GM19240 (cell line): ENCODE results near the gene SETBP1.
"Not testable (repeated sequence)": the region's sequence is repeated elsewhere in the genome, so short reads cannot be mapped to it uniquely, and the experiment has no call there.

Source experiments
- DNase-seq: peaks from one replicate; pipeline ENCODE4 v3.0.0; 2011; ENCODE audit warnings: low spot score; ENCODE audit not compliant: insufficient read length

The SETBP1 gene

DNA sequence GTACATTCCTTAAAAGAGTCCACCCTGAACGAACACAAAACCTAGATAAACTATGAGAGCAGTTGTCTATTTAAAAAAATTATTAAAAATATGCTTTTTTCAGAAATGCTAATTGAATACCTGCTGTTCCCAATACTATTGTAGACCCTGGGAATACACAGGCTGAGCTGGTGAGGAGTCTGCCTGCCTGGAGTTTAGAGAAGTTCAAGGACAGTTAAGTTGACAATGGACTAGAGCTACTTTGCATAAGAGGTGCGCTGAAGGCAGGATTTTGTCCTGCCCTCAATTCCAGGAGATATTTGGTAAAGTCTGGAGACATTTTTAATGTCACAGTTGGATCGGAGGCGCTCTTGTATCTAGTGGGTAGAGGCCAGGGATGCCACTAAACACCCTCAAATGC, 110.2 kb downstream of the SETBP1 start:
- no peak for DNase-seq

DNA sequence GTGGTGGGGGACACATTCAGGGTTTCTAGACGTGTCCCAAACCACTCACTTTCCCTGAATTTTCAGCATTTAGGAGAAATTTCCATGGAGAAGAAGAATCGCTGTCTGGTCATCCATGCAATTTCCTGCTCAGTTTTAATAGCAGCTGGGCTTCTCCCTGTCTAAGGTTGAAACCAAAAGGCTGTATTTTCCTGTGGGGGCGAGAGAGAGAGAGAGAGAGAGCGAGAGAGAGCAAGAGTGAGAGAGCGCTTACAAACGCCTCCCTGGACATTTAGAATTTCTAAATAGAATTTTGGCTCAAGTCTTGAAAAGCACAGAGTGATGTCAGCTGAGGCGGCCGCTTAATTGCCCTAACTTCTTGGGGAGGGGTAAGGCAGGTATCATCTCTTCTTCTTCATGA, 110.8 kb downstream of the SETBP1 start:
- no peak for DNase-seq

DNA sequence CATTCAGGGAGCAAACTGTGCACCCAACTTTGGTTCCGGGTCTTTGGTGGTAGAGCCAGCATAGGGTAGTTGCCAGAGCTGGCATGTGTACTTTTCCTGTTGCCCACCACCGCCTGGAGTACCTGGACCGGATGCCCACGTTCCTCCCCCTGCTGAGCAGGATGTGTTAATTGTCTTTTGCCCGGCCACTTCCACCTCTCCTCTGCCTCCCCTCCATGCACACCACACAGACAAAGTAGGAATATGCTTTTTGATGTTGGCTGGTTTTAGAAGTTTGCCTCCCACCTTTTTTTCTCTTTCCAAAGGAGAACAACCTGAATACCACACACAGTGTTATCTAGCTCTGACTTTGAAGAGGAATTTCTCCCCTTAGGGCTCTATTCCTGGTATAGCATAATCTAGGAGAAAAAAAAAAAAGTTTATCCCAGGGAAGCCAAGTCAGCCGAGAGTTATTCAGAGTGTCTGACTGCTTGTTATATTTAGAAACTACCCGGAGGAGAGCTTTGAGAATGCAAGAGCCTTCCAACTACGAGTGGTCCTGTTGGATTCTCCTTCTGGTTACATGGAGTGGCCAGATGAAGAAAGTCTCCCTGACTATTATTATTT, 111.9 kb downstream of the SETBP1 start:
- DNase-seq: no peak

DNA sequence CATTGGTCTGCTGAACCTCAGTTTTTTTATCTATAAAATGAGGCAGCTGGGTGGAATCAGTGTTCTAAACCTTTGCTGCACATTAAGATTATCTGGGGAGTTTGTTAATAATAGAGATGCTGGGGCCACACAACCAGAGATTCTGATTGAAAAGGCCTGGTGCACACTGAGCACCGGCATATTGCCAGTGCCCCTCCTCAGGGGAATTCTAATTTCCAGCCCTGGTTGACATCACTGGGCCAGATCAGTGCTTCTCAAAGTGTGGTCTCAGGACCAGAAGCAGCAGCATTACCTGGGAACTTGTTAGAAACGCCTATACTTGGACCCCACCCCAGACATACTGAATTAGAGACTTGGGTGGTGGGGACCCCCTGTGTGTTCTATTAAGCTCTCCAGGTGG, 112.5 kb downstream of the SETBP1 start:
- DNase-seq: no peak

DNA sequence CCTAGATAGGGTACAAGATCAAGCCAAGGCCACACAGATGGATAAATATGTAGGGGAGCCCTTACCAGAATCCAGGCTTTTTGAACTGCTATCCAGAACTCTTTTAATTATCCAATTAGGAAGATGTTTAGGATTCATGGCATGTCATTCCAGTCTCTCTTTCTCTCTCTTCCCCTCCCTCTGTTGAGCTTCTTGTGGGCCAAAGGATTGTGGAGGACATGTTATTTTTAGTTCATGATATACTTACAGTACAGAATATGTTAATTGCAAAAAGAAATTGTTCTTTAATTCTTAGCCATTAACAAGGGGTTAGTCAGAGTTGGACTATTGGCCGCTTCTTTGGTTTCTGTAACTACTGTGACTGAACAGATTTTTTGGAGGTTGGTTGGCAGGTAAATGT, 113.0 kb downstream of the SETBP1 start:
- DNase-seq: no peak

DNA sequence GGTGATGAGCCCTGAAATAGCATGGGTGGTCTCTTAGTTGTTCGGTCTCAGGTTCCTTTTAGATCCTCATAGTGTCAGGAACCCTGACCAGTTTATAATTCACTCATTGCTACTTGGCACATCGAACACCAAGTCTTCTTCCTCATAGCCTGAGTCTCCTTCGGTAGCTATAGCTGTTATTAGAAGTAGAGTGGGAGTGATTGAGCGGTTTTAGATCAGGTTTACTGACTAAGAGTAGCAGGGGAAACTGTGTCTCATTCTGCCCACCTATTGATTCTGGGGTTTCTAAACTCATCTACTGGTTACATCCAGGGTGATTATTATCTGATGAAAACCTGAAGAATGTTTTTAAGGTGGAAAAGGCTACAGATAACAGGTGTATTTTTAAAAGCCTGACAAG, 114.6 kb downstream of the SETBP1 start:
- no peak for DNase-seq

DNA sequence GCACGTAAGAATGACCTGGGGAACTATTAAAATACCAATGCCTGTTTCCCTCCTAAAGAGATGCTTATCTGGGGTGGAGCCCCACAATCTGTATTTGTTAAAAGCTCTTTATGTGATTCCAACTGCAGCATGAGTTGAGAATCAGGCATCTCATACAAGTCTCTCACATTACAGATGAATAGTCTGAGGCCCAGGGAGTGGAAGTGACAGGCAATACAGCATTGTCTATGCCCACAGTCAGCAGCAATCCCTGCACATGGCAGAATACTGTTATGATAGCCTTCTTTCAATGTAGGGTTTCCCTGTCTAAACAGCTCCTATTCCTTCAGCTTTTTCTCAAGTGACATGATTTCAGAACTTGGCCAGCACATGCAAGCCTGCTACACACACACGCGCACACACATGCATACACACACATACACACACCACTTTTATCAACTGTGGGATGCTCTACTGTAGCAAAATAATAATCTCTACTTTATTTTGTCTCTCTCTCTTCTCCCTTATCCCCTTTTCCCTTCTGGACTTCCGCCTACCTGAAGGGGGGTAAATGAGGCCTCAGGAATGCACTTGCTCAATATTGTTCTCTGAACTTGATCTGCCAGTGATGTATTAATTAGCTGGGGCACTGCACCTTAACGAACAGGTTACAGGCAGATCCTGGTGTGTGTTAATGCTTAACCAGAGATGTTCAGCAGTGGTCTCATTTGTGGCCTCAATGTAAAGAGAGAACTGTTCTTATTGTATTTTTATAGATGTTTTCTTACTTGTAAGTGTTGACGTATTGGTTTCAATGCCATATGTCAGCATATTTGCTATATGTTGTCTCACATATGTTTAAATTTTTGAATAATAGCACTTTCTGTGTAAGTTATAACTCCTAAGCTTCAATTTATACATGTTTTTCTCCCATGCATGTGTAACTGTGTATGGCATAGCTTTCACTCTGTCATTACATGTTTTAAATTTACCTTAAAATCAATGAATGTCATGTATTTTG, 116.0 kb downstream of the SETBP1 start:
- no peak for DNase-seq

DNA sequence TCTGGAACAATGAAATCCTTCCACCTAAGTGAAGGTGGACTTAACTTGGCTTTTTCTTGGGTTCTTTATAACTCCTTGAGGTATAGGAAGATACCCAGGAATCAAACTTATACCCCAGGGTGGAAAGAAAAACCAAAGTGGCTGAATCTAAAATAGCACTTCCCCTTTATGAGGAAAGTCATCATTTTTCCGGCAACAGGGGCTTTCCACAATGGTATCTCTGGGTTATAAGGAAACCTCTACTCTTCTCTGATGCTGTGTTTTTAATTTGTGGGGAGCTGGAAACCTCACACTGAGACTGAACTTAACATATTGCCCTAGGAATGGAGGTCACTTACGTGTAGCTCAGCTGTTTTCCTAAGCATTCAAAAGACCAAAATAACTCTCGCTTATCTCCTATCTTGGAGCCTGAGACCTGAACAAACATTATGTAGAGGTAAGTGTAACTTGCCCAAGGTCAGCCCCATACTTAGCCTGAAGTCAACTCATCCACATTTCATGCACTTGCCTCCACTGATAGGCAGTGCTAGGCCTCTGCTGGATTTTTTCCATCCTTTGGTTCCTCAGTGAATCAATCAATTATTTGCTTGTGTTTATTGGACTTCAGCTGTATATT, 117.9 kb downstream of the SETBP1 start:
- DNase-seq: no peak

DNA sequence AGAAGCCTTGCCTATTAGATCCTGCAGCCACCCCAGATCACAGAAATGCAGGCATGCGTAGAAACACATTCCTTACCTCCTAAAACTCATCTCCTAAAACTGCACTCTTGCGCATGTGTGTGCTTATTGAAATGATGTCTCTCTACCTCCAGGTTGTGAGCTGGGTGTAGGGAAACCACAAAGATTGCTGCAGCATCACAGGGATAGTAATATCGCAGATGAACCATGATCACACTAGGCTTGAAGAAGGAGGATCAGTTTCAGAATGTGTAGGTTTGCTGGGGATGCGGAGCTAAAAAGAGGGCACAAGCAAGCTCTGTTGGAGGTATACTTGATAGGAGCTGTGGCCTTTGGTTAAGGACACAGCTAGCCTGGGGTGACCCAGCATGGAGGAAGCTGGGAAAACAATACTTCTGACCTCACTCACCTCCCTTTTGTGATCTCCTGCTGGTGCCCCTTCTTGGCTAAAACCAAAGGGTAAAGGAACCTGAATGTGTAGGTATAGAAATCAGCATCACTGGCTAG, 118.8 kb downstream of the SETBP1 start:
- no peak for DNase-seq

DNA sequence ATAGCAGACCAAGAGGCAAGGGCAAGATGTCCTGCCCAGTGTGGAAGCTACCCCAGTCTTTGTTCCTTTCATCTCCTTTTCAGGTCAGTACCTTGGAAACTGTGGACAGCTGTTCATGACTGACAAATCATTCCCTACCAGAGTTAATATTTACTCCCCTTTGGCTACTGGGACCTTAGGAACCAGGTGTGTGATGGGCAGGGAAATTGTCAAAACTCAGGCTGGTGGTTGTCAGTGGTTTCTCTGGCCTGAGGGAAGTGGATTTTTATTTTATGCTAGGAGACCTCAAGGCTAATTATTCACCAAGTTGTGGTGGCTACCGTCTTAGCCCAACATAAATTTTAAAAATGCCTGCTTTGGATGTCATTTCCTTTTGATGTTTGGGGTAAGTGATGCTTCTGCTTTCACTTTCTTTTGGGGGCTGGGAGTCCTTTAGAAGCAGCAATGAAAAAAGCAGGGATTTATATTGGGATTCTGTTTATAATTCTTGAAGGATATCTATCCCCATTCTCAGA, 119.3 kb downstream of the SETBP1 start:
- DNase-seq: no peak

DNA sequence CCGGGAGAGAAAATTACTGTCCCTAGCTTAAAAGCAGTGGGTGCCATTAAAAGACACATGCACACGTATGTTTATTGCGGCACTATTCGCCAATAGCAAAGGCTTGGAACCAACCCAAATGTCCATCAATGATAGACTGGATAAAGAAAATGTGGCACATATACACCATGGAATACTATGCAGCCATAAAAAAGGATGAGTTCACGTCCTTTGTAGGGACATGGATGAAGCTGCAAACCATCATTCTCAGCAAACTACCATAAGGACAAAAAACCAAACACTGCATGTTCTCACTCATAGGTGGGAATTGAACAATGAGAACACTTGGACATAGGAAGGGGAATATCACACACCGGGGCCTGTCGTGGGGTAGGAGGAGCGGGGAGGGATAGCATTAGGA, 120.1 kb downstream of the SETBP1 start:
- not testable (repeated sequence) for DNase-seq

DNA sequence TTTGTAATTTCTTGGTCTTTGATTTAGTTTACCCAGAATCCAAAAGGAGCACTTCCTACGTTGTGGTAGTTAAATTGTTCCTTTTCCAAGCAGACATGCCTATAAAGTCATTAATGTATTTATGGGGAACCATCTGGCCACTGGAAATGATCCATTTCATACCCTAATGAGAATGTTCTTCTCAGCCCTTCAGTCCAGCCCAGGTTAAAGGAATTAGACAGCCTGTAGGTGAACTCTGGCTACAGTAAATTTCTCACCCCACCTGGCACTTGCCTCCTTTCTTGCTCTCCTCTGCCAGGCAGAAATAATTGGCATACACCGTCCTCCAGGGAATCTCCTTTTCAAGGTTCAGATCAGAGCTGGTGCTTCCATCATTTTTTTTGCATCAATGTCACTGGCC, 121.1 kb downstream of the SETBP1 start:
- no peak for DNase-seq

DNA sequence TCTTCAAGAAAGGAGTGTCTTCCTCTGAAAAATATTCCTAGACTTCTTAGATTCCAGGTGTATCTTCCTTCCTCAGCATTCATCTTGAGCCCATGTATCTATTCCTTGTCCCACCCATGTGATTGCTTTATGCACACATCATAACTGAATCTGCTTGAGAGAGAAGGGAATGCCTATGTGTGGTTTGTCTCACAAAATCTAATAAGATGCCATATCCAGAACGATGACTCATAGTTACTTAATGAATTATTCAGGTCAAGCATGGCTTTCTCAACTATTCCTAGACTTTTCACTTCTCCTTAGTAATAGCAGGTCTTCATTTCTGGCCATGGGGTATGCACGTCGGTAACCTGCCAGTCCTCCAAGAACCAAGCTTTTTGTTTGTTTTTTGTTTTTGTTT, 121.8 kb downstream of the SETBP1 start:
- no peak for DNase-seq

DNA sequence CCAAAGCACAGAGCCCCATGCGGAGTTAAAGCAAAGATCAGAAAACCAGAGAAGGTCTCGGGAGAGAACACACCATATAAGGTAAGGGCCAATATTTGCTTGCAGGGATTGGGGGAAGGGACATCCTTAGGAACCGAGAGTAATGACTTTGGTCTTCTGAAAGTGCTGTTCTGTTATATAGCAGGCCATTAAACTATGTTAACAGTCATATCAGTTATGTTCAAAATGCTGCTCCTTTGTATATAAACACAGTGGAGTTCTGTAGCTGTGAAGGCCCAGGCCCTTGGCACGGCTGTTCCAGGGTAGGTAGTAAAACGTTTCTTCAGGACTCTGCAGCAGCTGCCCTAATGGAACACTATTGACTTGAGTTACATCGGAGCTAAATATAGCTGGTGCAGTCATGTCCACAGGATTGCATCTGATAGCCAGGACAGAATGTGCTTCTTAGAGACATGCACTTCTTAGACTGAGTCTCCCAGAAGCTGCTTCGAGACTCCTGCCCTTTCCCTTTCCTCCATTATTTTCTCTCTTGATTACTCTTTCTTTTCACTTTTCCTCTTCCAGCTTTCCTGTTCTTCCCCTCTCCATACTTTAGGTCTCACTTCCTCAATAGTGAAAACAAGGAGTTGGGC, 122.4 kb downstream of the SETBP1 start:
- DNase-seq: no peak

DNA sequence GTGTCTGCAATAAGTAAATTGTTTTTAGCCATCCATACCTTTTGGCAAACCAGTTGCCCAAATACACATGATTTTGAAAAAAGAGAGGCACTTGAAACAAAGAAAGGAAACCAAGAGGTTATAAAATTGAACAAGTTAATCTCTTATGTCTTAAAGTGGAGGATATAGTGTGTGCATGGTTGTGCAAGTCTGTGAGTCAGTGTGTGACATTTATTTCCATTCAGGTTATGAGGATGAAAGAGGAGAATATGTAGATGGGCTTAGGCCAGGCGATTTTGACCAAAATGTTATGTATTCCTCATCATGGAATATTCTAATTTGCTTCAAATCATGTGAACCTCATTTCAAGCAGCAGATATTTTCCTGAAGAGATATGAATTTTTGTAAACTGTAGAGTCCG, 123.3 kb downstream of the SETBP1 start:
- no peak for DNase-seq

DNA sequence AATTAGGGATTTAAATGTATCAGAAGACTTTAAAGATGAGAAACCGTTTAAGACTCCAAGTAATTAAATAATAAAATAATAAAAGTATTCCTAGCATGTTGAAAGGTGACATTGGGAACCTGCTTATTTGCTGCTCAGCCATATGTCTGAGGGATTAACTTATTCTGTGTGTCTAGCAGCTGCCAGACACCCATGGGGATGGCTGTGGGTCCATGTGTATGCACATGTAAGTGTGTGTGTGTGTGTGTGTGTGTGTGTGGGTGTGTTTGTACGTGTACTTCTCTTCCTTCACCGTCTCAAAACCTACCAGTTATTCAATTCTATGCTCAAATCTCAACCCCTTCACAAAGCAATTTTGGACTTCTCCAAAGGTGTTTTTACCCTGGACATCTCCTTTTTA, 124.5 kb downstream of the SETBP1 start:
- DNase-seq: no peak

DNA sequence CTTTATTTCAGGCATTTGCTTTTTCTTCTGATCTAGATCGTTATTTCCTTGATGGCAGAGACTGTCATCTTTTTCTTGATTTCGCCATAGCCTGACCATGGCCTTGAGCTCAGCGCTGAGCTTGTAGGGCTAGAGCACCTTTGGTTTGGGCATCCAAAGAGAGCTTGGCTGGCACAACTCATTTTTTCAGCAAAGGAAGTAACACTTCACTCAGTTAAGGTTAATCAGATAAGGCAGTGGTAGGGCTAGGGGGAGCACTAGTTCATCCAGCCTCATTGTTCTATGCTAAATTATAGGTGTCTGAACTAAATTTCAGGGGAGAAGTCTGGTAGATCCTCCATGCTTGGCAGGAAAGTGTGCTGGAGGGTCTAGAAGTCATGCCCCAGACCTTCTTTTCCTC, 125.0 kb downstream of the SETBP1 start:
- no peak for DNase-seq

DNA sequence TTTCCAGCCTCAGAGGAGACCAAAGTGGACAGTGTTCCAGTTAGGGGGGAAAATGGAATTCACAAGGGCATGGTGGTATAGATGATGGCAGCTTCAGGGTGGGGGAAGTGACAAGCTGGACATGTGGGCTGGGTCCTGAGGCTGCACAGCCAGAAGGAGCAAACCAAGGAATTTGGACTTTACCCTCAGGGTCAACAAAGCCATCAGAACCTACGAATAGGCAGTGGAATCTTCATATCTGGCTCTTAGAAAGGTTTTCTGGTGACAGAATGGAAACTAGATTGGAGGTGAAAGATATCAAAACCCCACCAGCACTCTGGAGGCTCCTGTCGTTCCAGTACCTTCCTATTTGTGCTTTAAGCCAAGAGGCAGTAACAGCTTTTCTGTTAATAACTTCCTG, 127.1 kb downstream of the SETBP1 start:
- DNase-seq: no peak

DNA sequence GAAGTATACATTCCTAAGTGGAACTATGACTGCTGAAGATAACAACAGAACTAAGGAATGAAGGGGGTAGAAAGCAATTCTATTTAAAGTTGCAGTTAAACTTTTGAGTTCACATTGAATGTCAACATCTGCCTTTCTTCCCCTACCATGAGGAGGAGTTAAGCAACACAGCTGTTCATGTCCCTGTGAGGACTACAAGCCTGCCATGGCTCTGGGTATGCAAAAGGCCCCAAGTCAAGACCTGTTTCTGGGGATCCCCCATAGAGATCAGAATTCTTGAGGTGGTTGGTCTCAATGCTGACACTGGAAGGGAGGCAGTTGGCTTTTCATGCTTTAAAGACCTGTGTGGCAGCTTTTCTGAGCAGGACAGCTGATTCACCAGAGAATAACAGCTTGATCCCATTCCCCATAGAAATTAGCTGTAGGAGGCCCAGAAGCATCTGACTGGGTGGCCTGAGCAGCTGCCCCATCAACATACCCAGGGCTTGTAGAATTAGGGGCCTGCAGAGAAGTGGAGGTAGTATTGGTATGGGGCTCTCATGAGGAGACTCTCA, 131.0 kb downstream of the SETBP1 start:
- no peak for DNase-seq

DNA sequence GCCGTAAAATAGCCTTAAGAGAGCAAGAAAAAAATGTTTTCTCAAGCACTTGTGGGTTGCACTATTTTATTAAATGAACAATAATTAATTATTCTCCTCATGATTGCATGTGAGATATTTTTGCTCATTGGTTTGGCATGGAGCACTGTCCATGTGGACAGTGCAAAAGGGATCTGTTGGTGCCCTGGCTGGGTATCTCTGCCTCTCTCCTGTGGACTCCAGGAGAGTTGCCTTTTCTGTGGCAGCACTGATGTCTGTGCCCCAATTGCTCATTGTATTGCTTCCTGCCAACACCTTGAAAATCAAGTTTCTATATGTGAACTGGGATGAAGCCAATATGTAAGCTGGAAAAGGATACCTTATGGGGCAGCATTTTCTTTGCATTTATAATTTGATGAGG, 131.7 kb downstream of the SETBP1 start:
- no peak for DNase-seq

DNA sequence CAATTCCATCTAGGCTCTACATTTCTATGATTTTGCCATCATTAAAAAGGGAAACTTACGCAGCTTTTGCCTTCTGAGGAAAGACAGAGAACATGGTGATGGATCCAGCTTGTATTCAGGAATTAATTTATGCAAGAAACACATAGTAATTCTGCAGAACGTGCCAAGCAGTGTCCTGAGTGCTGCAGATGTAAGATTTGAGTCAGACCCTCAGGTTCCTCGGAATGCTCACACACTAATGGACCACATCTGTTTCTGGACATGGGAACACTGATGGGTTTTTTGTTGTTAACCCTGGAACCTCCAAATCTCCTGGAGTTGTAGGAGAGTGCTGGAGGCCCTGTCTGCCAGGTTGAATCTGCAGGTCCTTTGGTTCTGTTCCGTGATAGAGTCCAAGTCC, 132.9 kb downstream of the SETBP1 start:
- no peak for DNase-seq
